HG03025 (cell line): ENCODE data around the gene TCTN3.
"Not testable (repeated sequence)": the region's sequence is repeated elsewhere in the genome, so short reads cannot be mapped to it uniquely, and the experiment has no call there.

Experiments
- ATAC-seq: cut with Tn5 transposase; IDR thresholded peaks from one replicate; pipeline ENCODE4 v1.9.1; 2021; ENCODE audit warnings: mild to moderate bottlenecking, moderate library complexity; ENCODE audit not compliant: unreplicated experiment, low FRiP score

TCTN3 gene, protein sequence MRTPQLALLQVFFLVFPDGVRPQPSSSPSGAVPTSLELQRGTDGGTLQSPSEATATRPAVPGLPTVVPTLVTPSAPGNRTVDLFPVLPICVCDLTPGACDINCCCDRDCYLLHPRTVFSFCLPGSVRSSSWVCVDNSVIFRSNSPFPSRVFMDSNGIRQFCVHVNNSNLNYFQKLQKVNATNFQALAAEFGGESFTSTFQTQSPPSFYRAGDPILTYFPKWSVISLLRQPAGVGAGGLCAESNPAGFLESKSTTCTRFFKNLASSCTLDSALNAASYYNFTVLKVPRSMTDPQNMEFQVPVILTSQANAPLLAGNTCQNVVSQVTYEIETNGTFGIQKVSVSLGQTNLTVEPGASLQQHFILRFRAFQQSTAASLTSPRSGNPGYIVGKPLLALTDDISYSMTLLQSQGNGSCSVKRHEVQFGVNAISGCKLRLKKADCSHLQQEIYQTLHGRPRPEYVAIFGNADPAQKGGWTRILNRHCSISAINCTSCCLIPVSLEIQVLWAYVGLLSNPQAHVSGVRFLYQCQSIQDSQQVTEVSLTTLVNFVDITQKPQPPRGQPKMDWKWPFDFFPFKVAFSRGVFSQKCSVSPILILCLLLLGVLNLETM

DNA sequence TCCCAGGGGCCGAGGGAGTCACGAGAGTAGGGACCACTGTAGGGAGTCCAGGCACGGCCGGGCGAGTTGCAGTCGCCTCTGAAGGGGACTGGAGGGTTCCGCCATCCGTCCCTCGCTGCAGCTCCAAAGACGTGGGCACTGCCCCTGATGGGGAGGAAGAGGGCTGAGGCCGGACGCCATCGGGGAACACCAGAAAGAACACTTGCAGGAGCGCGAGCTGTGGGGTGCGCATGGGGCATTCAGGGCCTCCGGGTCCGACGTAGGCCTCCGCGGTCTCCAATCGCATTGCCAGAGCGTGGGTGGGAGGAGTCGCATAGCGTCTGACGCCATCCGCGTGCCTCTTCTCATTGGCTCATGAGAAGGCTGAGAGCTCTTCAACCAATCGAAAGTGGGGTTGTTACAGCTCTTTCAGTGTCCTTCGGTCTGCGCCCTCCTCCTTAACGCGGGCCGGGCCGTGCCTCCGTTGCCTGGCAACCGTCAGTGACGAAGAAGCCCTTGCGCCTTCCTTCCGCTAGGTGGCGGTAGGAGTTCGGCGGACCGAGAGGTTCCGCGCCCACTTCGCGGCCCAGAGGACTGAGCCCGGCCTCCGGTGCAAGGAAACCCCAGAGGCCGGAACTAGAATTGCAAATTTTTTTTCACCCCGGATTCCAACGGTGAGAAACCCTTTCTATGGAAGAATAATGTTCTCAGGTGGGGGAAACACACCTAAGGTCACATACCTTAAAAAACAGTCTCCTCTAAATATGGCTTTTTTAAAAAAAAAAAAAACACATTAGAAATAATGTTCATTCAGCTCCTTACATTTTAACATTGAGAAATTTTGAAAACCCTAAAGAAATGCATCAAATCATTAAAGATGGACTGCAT is at the start of gene TCTN3:
TCTN3 (minus strand) TSS at position 260 of the 867 bp plus-strand sequence; CDS start at position 232, 28 bp downstream.
- peak; percentile 98 for ATAC-seq

DNA sequence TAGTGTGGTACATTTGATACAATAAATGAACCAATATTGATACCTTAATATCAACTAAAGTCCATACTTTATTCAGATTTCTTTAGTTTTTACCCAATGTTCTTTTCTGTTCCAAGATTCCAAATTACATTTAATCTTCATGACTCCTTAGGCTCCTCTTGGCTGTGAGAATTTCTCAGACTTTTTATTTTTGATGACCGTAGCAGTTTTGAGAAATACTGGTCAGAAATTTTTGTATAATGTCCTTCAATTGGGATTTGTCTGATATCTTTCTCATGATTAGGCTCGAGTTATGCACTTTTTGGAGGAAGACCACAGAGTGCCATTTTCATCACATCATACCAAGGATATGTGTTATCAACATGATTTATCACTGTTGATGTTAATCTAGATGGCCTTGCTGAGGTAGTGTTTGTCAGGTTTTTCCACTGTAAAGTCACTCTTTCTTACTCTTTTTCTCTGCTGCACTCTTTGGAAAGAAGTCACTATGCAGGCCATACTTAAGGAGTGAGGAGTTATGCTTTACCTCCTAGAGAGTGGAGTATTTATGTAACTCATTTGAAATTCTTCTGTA is 49.3 kb upstream of the TCTN3 start:
- no peak for ATAC-seq

DNA sequence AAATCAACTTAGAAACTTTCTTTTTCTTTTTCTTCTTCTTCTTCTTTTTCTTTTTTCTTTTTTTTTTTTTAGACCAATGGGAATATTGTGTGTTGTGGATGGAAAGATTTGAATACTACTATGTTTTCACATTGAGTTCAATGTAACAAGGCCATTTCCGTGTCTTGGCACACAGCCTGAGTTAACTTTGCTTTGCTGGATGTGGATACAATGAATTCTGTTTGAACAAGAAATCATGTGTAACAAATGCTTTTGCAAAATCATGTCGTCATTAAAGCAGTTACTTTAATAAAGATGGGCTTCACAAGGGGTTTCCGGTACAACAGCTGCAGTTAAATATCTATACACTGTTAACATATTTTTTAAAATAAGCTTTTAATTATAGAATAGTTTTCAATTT is 48.8 kb upstream of the TCTN3 start:
- ATAC-seq: no peak

DNA sequence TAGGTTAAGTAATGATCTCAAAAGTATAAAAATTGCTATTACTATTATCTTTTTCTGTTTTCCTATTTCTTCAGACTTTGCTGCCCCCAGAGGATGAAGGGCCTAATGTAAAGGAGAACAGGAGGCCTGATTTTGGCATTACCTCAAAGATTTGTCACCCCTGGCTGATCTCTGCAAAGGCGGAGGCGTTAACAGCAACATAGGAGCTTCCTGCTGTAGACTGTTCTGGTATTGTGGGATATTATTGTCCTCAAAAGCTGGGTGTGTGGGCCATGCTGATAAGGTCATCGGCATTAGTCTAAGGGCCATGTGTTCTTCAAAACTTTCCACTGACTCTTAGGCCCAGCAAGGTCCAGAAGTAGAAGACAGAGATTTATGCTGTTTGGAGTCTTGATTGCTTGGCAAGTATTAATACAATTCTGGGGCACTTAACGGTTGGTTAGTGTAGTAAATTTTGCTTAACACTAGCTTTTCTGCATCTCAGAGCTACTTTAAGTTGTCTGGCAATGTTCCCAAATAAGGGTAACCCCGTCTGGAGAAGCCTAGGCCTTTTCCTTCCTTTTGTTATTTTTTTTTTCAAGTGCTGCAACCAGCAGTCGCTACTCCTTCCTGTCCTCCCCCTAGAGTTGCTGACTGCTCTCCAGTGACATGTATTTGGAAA is 48.2 kb upstream of the TCTN3 start:
- ATAC-seq: peak; percentile 53

DNA sequence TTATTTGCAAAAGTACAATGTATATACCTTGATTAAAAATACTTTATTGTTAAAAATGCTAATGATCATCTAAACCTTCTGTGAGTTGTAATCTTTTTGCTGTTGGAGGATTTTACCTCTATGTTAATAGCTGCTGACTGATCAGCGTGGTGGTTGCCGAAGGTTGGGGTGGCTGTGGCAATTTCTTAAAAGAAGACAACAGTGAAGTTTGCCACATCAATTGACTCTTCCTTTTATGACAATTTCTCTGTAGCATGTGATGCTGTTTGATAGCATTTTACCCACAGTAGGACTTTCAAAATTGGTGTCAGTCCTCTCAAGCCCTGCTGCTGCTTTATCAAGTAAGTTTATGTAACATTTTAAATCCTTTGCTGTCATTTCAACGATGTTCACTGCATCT is 45.3 kb upstream of the TCTN3 start:
- no peak for ATAC-seq

DNA sequence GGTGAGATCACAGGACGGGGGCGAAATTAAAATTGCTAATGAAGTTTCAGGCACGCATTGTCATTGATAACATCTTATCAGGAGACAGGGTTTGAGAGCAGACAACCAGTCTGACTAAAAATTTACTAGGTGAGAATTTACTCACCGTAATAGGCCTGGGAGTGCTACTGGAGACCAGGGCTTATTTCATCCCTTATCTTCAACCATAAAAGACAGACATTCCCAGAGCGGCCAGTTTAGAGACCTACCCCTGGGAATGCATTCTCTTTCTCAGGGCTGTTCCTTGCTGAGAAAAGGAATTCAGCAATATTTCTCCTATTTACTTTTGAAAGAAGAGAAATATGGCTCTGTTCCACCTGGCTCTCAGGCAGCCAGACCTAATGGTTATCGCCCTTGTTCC is 39.2 kb upstream of the TCTN3 start:
- ATAC-seq: not testable (repeated sequence)

DNA sequence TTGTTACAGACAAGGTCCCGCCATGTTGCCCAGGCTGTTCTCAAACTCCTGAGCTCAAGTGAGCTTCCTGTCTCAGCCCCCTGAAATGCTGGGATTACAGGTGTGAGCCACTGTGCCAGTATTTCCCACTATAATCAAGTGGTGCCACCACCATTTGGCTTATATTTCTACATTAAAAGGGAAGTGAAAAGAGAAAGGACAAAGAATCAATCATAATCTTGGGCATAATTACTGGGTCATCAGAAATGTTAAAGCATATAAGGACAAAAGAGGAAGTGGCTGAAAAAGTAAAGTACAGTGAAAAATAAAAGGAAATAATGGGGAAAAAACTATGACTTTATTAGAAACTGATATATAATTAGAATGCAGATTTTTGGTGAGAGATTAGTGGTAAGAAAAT is 36.5 kb upstream of the TCTN3 start:
- no peak for ATAC-seq

DNA sequence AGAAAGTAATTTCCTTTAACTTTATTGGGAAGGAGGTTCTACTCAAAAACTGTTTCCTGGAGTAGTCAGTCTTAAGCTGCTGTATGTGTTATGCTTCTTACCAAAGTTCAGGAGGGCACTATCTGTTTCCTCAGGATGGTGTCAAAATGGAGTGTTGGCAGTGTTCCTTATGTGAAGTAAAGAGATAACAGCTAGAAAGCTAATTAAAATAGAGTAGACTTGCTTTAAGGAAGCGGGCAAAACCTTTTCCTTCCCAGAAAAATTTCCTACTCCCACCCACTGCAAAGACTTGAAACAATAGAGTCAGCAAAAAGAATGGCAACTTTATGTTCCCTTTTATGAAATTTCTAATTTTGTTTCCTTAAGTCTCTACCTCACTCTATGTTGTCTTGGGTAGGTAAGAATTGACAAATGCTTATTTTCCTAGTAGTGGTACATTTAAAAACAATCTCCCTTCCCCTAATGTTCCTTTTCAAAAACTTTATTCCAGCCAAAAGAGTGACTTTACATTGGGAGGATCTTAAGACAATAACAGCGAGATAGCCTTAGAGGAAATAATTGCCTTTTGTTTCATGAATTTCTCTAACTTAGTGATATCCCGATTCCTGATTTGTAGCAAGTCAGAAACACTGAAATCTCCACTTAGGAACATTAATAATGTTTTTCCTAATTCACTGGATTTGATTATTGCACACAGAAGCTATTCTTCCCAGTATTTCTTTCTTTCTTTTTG is 35.8 kb upstream of the TCTN3 start:
- ATAC-seq: no peak

DNA sequence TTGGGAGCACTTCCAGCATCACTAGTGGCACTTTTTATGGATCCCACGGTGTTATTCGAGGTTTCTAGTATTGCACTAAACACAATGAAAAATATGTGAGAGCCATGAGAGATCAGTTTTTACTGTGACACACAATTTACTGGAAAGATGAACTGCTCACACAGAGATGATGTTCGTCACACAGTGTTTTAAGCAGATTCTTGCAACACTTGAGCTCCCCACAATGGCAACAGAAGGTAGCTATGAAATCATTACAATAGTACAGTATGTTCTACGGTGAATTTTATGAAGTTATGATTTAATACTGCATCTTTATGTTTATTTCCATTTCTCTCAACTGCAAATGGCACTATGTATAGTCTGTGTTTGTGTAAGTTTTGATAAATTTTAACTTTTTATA is 34.8 kb upstream of the TCTN3 start:
- no peak for ATAC-seq

DNA sequence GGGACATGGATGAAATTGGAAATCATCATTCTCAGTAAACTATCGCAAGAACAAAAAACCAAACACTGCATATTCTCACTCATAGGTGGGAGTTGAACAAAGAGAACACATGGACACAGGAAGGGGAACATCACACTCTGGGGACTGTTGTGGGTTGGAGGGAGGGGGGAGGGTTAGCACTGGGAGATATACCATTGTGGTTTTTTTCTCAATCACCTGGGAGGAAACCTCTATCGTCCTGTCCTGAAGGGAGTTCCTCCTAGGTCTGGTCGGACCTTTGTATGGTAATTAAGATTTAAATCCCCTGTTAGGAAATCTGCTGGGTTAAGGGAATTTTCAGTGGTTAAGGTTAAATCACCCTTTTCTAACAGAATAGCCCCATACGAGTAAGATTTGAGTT is 28.8 kb upstream of the TCTN3 start:
- not testable (repeated sequence) for ATAC-seq

DNA sequence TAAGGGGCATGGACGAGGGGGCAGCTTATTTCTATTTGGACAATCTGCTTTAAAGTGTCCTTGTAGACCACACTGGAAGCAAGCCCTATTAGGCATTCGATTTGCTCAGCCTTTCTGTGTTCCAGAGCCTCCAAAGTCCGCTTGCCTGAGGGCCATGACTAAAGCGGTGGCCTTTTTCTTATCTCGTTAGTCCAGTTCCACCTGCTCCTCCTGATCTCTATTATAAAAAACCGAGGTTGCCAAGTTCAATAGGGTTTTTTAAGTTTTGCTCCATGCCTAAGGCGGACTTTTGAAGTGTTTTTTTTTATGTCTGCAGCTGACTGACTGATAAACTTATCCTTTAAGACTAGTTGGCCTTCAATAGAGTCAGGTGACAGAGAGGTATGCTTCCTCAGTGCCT is 27.0 kb upstream of the TCTN3 start:
- ATAC-seq: not testable (repeated sequence)

DNA sequence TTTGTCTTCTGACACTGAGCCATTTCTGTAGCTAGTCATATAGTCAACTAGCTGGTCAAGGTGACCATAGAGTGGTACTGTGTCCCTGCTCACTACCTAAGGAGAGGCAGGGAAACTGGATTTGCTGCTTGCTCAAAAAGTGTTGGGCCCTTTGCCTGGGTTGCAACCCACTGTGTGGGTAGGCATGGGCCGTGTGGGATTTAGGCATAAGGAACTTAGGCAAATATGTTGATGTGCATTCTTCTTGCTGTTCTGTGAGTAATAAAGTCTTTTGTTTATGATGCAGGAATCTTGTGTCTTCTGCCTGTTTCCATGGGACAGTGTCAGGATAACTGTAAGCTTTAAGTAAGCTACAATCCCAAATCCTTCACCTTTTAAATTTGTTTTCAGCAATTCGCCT is 23.1 kb upstream of the TCTN3 start:
- no peak for ATAC-seq

DNA sequence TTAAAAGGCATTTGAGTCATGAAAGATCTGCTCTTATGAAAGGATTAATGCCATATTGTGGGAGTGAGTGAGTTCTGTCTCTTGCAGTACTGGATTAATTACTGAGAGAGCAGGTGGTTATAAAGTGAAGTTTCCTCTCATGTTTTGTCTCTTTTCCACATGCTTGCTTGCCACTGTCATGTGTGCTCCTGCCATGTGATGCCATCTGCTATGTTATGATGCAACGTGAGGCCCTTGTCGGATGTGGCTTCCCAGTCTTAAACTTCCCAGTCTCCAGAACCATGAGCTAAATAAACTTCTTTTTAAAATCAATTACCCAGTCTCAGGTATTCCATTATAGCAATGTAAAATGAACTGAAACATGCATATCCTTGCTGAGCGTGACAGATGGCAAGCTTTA is 22.7 kb upstream of the TCTN3 start:
- ATAC-seq: no peak

DNA sequence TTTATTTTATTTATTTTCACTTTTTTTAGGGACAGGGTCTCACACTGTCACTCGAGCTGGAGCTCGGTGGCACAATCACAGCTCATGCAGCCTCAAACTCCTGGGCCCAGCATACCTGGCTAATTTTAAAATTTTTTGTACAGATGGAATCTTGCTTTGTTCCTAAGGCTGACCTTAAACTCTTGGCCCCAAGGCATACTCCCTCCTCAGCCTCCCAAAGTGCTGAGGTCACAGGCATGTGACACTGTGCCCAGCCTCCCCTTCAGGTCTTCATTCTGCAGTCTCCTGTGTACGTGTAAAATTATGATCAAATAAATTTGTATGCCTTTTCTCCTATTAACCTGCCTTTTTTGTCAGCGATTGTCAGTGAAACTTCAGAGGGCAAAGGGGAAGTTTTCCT is 17.8 kb upstream of the TCTN3 start:
- no peak for ATAC-seq

DNA sequence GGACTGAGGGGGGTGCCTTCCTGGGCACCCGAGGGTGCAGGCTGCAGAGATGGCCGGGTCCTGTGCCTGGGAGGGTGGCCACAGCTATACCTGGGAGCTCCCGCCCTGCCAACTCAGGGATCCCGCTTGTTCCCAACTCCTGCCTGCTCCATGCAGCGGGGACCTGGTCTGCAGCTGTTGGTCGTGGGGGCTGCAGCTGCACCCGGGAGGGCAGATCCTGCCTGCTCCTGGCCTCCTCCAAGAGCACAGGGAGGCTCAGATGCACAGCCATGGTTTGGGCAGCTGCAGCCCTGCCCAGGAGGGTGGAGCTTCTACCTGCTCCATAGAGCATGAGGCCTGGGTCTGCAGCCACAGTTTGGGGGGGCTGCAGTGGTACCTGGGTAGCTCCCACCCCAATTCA is 13.3 kb upstream of the TCTN3 start:
- ATAC-seq: no peak

DNA sequence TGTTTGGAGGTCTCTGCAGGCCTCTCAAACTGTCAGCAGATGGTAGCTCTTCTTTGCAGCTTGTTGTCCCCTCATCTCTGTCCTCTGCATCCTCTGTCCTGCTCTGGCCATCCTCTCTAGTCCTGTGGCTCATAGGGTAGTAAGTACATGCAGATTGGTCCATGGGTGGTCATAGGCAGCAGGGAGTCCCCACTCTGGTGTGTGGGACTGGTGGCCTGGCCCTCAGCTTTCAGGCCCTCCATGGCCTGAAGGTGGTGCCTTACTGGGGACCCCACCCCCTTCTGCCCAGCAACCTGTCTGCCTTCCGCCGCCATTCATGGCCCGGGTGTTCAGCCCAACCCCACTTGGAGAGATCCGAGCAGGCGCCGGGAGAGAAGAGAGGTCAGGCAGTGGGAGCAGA is 12.8 kb upstream of the TCTN3 start:
- ATAC-seq: no peak

DNA sequence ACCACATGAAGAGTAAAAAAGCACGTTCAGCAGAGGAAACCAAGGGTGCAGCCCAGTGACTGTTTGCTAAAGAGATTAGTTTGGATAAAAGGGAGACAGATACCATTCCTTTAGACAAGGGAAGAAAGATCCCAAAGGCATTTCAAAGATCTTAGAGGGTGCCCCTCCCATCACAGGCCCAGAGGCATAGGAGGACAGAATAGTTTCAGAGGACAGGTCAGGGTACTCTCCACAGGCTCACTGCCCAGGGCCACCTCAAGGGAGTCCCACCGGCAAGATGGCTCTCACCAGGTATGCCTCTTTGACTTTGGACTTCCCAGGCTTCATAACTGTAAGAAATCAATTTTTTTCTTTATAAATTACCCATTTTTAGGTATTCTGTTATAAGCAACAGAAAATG is 4.7 kb upstream of the TCTN3 start:
- ATAC-seq: no peak

DNA sequence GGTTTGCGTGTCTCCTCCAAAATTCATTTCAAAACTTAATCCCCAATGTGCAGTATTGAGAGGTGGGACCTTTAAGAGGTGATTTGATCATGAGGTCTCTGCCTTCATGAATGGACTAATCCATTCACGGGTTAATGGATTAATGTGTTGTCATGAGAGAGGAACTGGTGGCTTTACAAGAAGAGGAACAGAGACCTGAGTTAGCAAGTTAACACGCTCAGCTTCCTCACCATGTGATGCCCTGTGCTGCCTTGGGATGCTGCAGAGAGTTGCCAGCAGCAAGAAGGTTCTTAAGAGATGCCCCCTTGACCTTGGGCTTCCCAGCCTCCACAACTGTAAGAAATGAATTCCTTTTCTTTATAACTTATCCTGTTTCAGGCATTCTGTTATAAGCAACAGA is 3.7 kb upstream of the TCTN3 start:
- ATAC-seq: no peak

DNA sequence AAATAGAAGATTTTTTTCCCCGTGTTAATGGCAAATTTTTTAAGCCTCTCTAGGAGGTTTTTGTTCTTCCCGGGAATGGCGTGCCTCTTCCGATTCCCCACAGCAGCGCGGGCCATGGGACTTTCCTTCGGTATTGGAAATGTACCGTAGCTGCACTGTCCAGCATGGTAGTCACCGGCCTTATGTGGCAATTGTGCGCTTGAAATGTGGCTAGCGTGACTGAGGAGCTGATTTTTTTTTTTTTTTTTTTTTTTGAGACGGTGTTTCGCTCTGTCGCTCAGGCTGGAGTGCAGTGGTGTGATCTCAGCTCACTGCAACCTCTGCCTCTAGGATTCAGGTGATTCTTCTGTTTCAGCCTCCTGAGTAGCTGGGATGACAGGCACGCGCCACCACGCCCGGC is 938 bp upstream of the TCTN3 start:
- ATAC-seq: no peak
